Neural progenitor cell (in vitro differentiated cells): ENCODE data around the gene CNTNAP2. TPM values are rescaled to one million over a fixed set of nuclear protein-coding genes. Genes with fewer than 3 reads are reported as not detected.

ENCODE experiments used
- DNase-seq: peaks from one replicate; pipeline ENCODE4 v3.0.0-alpha.2; 2016; ENCODE audit warnings: low spot score
- H2AFZ ChIP-seq: fragments of 200-600 bp; sonication (generic); replicated peaks from 2 replicates; pipeline ENCODE4 v1.6.1; 2016; ENCODE audit warnings: antibody characterized with exemption
- H3F3A ChIP-seq: fragments of 200-600 bp; sonication (generic); 2 replicates; pipeline ENCODE4 v1.6.1; 2016; ENCODE audit warnings: antibody characterized with exemption, low read depth
- H3K27ac ChIP-seq: fragments of 200-600 bp; sonication (generic); 2 replicates; pipeline ENCODE4 v1.5.1; 2016; ENCODE audit warnings: mild to moderate bottlenecking
- H3K27me3 ChIP-seq: fragments of 200-600 bp; sonication (generic); 2 replicates; pipeline ENCODE4 v1.6.1; 2016; ENCODE audit warnings: mild to moderate bottlenecking, moderate library complexity
- H3K36me3 ChIP-seq: fragments of 200-600 bp; sonication (generic); 2 replicates; pipeline ENCODE4 v1.5.1; 2016
- H3K4me1 ChIP-seq: fragments of 200-600 bp; sonication (generic); 2 replicates; pipeline ENCODE4 v1.6.1; 2016; ENCODE audit warnings: mixed run types
- H3K4me2 ChIP-seq: fragments of 200-600 bp; sonication (generic); 2 replicates; pipeline ENCODE4 v1.6.1; 2016
- H3K4me3 ChIP-seq: fragments of 200-600 bp; sonication (generic); 2 replicates; pipeline ENCODE4 v1.5.1; 2016
- H3K79me2 ChIP-seq: fragments of 200-600 bp; sonication (generic); 2 replicates; pipeline ENCODE4 v1.6.1; 2016; ENCODE audit warnings: low read depth
- H3K9ac ChIP-seq: fragments of 200-600 bp; sonication (generic); 2 replicates; pipeline ENCODE4 v1.6.1; 2016
- H3K9me3 ChIP-seq: fragments of 200-600 bp; sonication (generic); 2 replicates; pipeline ENCODE4 v1.5.1; 2016; ENCODE audit warnings: low read depth
- H4K20me1 ChIP-seq: fragments of 200-600 bp; sonication (generic); 2 replicates; pipeline ENCODE4 v1.6.1; 2016; ENCODE audit warnings: low read depth
- H3K27ac Mint-ChIP-seq: 3 replicates; pipeline ENCODE4 v1.8.0; 2021; ENCODE audit warnings: mixed read lengths
- H3K27me3 Mint-ChIP-seq: 2 replicates; pipeline ENCODE4 v1.8.0; 2022; ENCODE audit warnings: low read depth, mild to moderate bottlenecking, inconsistent platforms, moderate library complexity, mixed read lengths; ENCODE audit not compliant: insufficient read depth
- H3K36me3 Mint-ChIP-seq: 3 replicates; pipeline ENCODE4 v1.8.0; 2021; ENCODE audit warnings: mixed read lengths
- H3K4me1 Mint-ChIP-seq: 3 replicates; pipeline ENCODE4 v1.8.0; 2021; ENCODE audit warnings: mixed read lengths
- H3K4me3 Mint-ChIP-seq: 3 replicates; pipeline ENCODE4 v1.8.0; 2021; ENCODE audit warnings: mild to moderate bottlenecking, moderate library complexity, mixed read lengths
- H3K9me3 Mint-ChIP-seq: 3 replicates; pipeline ENCODE4 v1.8.0; 2020; ENCODE audit warnings: mixed read lengths
- EZH2 ChIP-seq: fragments of 200-600 bp; sonication (generic); IDR thresholded peaks from 2 replicates; pipeline ENCODE4 v1.6.1; 2017; ENCODE audit warnings: antibody characterized with exemption, mild to moderate bottlenecking, moderate library complexity
- EZH2phosphoT487 ChIP-seq: fragments of 200-600 bp; sonication (generic); IDR thresholded peaks from 2 replicates; pipeline ENCODE4 v1.6.1; 2017; ENCODE audit warnings: antibody characterized with exemption
- total RNA-seq: library from RNA; depleted of rRNA; stranded (reverse); fragments of >200 nt; gene quantifications from 2 replicates; pipeline ENCODE4 v1.2.3, GENCODE V29; 2015; ENCODE audit warnings: low replicate concordance
- TF ChIP-seq, protein P1 (sequence below): fragments of 200-600 bp; sonication (generic); IDR thresholded peaks from 2 replicates; pipeline ENCODE4 v1.5.1; 2017; ENCODE audit warnings: antibody characterized with exemption, mild to moderate bottlenecking

The CNTNAP2 gene
- total RNA-seq, 1 donor from 2014 or later: 126 TPM

DNA sequence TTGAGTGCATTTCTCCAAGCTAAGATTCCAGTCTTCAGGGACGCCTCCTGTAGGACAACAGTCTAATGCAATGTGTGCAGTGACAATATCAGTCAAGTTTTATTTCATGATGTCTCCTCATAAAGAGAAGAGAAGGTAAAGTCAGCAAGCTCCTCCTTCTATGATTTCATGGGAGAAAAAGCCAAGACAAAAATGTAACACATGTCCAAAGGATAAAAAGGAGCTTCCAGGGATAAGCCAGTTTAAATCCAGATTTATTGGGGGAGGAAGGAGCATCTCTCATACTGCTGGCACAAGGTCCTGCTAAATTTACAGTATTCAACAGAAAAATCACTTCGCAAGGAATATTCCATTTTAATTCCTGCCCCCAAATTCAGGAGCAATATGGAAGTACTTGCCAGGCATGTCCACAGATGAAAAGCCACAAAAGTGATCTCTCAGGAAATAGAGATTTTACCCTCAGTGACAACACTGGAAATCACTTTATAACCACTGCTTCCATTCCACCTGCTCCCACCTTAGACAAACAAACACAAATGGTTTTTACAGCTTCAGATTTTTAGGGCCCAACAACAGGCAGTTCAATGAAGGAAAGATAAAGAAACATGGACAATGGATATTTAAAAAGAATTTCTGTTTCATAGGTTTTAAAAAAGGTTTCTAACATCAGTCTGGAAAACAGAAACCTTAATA, 1796.5 kb downstream of the CNTNAP2 start:
- DNase-seq: no peak
- Mint-ChIP-seq H3K36me3 (no peaks in the 10 kb centered on the region), H3K27ac (no peak overlapping the region), H3K27me3 (peaks cover 2% of the 10 kb centered on the region), H3K4me3 (no peak overlapping the region), H3K4me1 (peaks cover 4% of the 10 kb centered on the region), H3K9me3 (no peaks in the 10 kb centered on the region)
- Histone ChIP-seq H2AFZ (no peak overlapping the region), H3K9ac (no peak overlapping the region), H3K4me1 (peaks cover 7% of the 10 kb centered on the region), H3F3A (no peaks in the 10 kb centered on the region), H3K27ac (no peak overlapping the region), H3K9me3 (no peaks in the 10 kb centered on the region), H3K4me3 (no peak overlapping the region), H3K4me2 (no peak overlapping the region), H4K20me1 (no peaks in the 10 kb centered on the region), H3K36me3 (no peaks in the 10 kb centered on the region), H3K27me3 (no peaks in the 10 kb centered on the region), H3K79me2 (no peaks in the 10 kb centered on the region)
- TF ChIP-seq EZH2phosphoT487: no peak

DNA sequence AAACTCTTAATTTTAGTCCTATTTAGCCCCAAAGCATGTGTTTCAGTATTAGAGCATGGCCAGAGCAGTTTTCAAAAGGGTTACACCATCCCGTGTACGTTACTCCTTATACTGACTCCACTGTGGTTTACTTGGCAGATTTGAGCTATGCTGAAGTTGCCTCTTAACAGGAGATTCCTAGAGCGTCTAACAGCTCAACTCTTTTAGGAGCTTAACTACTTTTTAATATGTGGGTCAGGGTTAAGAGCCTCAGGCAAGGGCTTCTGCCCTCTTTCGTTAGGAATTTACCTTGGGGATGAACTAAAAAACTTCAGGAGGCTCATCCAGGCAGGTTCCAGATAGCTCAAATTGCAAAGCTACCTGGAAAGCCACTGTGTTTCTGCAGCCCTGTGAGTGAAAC, 1799.2 kb downstream of the CNTNAP2 start:
- Mint-ChIP-seq H3K4me1 (no peaks in the 10 kb centered on the region), H3K36me3 (no peaks in the 10 kb centered on the region), H3K27me3 (peaks cover 2% of the 10 kb centered on the region), H3K9me3 (no peaks in the 10 kb centered on the region), H3K4me3 (no peak overlapping the region), H3K27ac (no peak overlapping the region)
- no peaks in the 10 kb centered on the region for H3F3A ChIP-seq
- no peaks in the 10 kb centered on the region for H3K4me1 ChIP-seq
- no peak overlapping the region for H3K27ac ChIP-seq
- no peaks in the 10 kb centered on the region for H3K27me3 ChIP-seq
- H2AFZ ChIP-seq: no peak overlapping the region
- no peaks in the 10 kb centered on the region for H3K36me3 ChIP-seq
- no peak overlapping the region for H3K4me3 ChIP-seq
- no peaks in the 10 kb centered on the region for H3K9me3 ChIP-seq
- DNase-seq: no peak
- no peaks in the 10 kb centered on the region for H4K20me1 ChIP-seq
- H3K79me2 ChIP-seq: no peaks in the 10 kb centered on the region
- no peak overlapping the region for H3K9ac ChIP-seq
- no peak overlapping the region for H3K4me2 ChIP-seq
- TF ChIP-seq EZH2 (no peak), EZH2phosphoT487 (no peak)
- TF ChIP-seq, protein P1, sequence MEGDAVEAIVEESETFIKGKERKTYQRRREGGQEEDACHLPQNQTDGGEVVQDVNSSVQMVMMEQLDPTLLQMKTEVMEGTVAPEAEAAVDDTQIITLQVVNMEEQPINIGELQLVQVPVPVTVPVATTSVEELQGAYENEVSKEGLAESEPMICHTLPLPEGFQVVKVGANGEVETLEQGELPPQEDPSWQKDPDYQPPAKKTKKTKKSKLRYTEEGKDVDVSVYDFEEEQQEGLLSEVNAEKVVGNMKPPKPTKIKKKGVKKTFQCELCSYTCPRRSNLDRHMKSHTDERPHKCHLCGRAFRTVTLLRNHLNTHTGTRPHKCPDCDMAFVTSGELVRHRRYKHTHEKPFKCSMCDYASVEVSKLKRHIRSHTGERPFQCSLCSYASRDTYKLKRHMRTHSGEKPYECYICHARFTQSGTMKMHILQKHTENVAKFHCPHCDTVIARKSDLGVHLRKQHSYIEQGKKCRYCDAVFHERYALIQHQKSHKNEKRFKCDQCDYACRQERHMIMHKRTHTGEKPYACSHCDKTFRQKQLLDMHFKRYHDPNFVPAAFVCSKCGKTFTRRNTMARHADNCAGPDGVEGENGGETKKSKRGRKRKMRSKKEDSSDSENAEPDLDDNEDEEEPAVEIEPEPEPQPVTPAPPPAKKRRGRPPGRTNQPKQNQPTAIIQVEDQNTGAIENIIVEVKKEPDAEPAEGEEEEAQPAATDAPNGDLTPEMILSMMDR: no peak

DNA sequence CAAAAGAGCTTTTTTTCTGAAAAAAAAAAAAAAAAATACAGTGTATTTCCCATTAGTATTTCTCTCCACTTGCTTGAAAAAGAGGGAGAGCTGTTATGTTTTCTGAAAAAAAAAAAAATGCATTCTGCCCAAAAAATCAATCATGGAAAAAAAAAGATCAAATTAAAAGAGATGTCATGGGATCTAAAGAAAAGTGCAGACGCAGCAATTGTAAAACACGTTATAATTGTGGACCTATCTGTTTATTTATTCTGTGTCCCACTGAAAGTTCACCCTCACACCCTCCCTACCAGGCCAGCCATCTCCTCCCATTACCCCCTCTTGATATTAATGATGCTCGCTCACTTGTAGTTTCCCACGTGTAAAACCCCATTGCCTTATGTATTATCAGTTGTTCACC, 1800.0 kb downstream of the CNTNAP2 start:
- Histone ChIP-seq H4K20me1 (no peaks in the 10 kb centered on the region), H3F3A (no peaks in the 10 kb centered on the region), H3K4me3 (no peak overlapping the region), H3K4me1 (no peaks in the 10 kb centered on the region), H2AFZ (no peak overlapping the region), H3K9me3 (no peaks in the 10 kb centered on the region), H3K36me3 (no peaks in the 10 kb centered on the region), H3K79me2 (no peaks in the 10 kb centered on the region), H3K4me2 (no peak overlapping the region), H3K27me3 (no peaks in the 10 kb centered on the region), H3K9ac (no peak overlapping the region), H3K27ac (no peak overlapping the region)
- no peak for TF ChIP-seq EZH2phosphoT487
- TF ChIP-seq, protein P1: no peak
- TF ChIP-seq EZH2: no peak
- Mint-ChIP-seq H3K27ac (no peak overlapping the region), H3K4me3 (no peak overlapping the region), H3K4me1 (no peaks in the 10 kb centered on the region), H3K36me3 (no peaks in the 10 kb centered on the region), H3K9me3 (no peaks in the 10 kb centered on the region), H3K27me3 (peaks cover 2% of the 10 kb centered on the region)
- no peak for DNase-seq

DNA sequence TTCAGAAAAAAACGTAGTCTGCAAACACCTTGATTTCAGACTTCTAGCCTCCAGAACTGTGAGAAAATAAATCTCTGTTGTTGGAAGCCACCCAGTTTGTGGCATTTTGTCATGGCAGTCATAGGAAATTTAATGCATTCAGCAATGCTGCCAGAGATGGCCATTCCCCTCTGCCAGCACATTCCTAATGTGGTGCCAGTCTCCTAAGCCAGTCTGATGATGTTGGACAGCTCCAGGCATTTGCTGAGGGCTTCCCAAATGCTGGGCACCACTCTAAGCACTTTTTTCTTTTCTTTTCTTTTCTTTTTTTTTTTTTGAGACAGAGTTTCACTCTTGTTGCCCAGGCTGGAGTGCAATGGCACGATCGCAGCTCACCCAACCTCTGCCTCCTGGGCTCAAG, 1807.2 kb downstream of the CNTNAP2 start:
- H3K36me3 Mint-ChIP-seq: no peaks in the 10 kb centered on the region
- TF ChIP-seq, protein P1: no peak
- TF ChIP-seq EZH2phosphoT487 (no peak), EZH2 (no peak)
- H3K9me3 Mint-ChIP-seq: no peaks in the 10 kb centered on the region
- Histone ChIP-seq H2AFZ (no peak overlapping the region), H3K79me2 (no peaks in the 10 kb centered on the region), H3K36me3 (no peaks in the 10 kb centered on the region), H3K9me3 (no peaks in the 10 kb centered on the region), H3F3A (no peaks in the 10 kb centered on the region), H3K4me1 (no peaks in the 10 kb centered on the region), H3K27me3 (no peaks in the 10 kb centered on the region), H3K4me2 (no peak overlapping the region), H4K20me1 (no peaks in the 10 kb centered on the region), H3K4me3 (no peak overlapping the region), H3K9ac (no peak overlapping the region), H3K27ac (no peak overlapping the region)
- no peak overlapping the region for H3K27ac Mint-ChIP-seq
- no peak overlapping the region for H3K4me3 Mint-ChIP-seq
- H3K4me1 Mint-ChIP-seq: no peaks in the 10 kb centered on the region
- peaks cover 4% of the 10 kb centered on the region for H3K27me3 Mint-ChIP-seq
- no peak for DNase-seq
